GM12872 (cell line): Measurements from ENCODE around the gene STMP1.
A peak's percentile ranks its signal among the peaks of the same experiment; 100 is the strongest.

Source experiments
- CTCF ChIP-seq: IDR thresholded peaks from 3 replicates; pipeline ENCODE4 v1.5.1; 2011; ENCODE audit warnings: low read depth, mild to moderate bottlenecking, low read length, moderate library complexity; ENCODE audit not compliant: insufficient read depth

Gene STMP1

GRCh38 chr7:135707570-135707966 lies 45.3 kb downstream of the STMP1 start:
- TF ChIP-seq CTCF: no peak

GRCh38 chr7:135708041-135708440 lies 45.7 kb downstream of the STMP1 start:
- TF ChIP-seq CTCF: no peak

DNA sequence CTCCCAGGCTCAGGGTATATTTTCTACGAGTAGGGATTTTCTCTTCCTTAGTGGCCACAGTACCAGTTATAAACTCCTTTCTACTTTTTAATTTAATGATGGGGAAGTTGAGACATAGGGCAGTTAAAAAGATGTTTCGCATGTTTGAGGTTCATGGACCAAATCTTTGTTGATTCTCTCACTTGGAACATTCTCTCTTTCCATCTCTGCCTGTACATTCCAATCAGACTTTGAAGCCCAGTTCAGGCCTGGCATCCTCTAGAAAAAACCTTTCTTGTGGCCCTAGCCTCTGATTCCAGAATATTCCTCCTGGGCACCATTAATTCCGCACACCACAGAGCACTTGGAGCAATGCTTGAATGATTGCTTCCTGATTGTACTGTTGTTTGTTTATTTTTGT lies 47.2 kb downstream of the STMP1 start:
- no peak for TF ChIP-seq CTCF

DNA sequence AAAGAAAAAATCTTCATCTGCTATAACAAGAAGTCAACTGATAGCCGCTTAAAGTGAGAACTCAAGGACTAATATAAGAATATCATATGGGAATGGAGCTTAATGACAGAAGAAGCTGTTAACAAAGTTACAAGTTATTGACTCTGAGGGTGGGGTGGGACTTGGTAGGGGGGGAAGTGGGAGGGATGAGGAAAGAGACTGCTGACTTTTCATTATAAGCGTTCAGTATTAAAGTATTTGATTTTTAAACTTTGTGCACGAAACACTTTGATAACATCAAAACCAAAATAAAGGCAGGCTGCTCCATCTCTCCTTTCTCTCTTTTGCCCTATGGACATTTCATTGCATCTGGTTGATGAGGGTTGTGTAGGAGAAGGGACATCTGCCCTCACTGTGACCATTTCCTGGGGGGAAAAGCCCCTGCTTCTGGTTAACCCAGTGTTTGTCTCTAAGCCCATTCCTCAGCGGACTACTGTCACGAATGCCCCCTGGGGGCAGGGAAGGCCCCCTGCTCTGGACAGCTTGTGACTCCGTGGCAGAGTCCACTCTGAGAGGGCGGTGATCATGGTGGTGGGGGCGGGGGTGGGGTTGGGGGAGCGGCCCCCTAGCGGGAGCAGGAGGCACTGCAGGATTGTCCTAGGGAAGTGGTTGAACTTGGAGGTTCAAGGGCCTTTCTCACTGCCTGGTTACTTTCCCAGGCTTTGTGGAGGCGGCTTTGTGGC lies 48.3 kb downstream of the STMP1 start:
- peak; percentile 79 for TF ChIP-seq CTCF

- no peak for TF ChIP-seq CTCF
These were observed 48.8 kb downstream of the STMP1 start for GRCh38 chr7:135711139-135711469.

GRCh38 chr7:135712182-135712782 lies 50.0 kb downstream of the STMP1 start:
- no peak for TF ChIP-seq CTCF

DNA sequence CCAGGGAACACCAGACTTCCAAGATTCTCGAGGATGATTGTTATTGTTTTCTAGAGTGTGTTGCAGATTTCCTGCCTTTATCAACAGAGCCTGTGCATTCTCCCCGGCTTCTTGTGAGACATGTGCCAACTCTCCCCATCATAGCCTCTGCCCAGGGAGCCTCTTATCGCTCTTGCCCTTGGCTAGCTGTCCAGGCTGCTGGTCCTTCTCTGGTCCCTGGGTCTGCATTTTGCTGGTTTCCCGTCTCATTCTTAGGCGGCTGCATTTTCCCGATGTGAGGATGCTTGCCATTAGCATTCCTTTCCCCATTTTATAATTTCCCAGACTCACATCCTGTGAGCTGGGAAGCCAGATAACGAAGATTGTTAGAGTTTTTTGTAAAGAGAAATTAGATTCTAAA lies 50.5 kb downstream of the STMP1 start:
- no peak for TF ChIP-seq CTCF
